NOMO-1 treated with dmso at 0.1 percent for 144 hours (cell line): Measurements from ENCODE around the gene RCAN3.
"Not testable (repeated sequence)": the region's sequence is repeated elsewhere in the genome, so short reads cannot be mapped to it uniquely, and the experiment has no call there.

Source experiments
- DNase-seq: peaks from one replicate; lab custom pipeline; 2025; ENCODE audit not compliant: unreplicated experiment; lab: John Stamatoyannopoulos, UW

Gene RCAN3

GRCh38 chr1:24508911-24509310, 6.3 kb downstream of the RCAN3 start:
- DNase-seq: no peak

GRCh38 chr1:24513706-24514105, 11.1 kb downstream of the RCAN3 start:
- no peak for DNase-seq

GRCh38 chr1:24514946-24515345, 12.3 kb downstream of the RCAN3 start:
- no peak for DNase-seq

- DNase-seq: not testable (repeated sequence)
Observed at GRCh38 chr1:24515671-24516209, 13.1 kb downstream of the RCAN3 start.

- DNase-seq: no peak
Observed at GRCh38 chr1:24516506-24516905, 13.9 kb downstream of the RCAN3 start.

- DNase-seq: no peak
Observed at GRCh38 chr1:24517898-24518297, 15.3 kb downstream of the RCAN3 start.

- not testable (repeated sequence) for DNase-seq
Observed at GRCh38 chr1:24520282-24520681, 17.6 kb downstream of the RCAN3 start.

GRCh38 chr1:24525606-24526005, 23.0 kb downstream of the RCAN3 start:
- DNase-seq: no peak

GRCh38 chr1:24526045-24526444, 23.4 kb downstream of the RCAN3 start:
- DNase-seq: no peak

GRCh38 chr1:24526940-24527542, 24.4 kb downstream of the RCAN3 start:
- DNase-seq: no peak

- no peak for DNase-seq
Observed at GRCh38 chr1:24528744-24529143, 26.1 kb downstream of the RCAN3 start.

- not testable (repeated sequence) for DNase-seq
Observed at GRCh38 chr1:24529292-24529691, 26.7 kb downstream of the RCAN3 start.

- DNase-seq: peak; percentile 41
Observed at GRCh38 chr1:24535021-24535424, 32.4 kb downstream of the RCAN3 start.

GRCh38 chr1:24535778-24536177, 33.1 kb downstream of the RCAN3 start:
- no peak for DNase-seq

GRCh38 chr1:24536391-24536840, 33.8 kb downstream of the RCAN3 start:
- DNase-seq: no peak

- no peak for DNase-seq
Observed at GRCh38 chr1:24540051-24540905, 37.6 kb downstream of the RCAN3 start.

GRCh38 chr1:24540906-24541710, 38.5 kb downstream of the RCAN3 start:
- DNase-seq: peak; percentile 69

- no peak for DNase-seq
Observed at GRCh38 chr1:24541711-24542346, 39.2 kb downstream of the RCAN3 start.

GRCh38 chr1:24544239-24544638, 41.6 kb downstream of the RCAN3 start:
- DNase-seq: no peak

GRCh38 chr1:24545662-24546061, 43.0 kb downstream of the RCAN3 start:
- no peak for DNase-seq

- DNase-seq: no peak
Observed at GRCh38 chr1:24547195-24547594, 44.6 kb downstream of the RCAN3 start.
